Upper lobe of left lung (tissue), 4 donors: Measurements from ENCODE around the gene CD44.
A peak's percentile ranks its signal among the peaks of the same experiment; 100 is the strongest.

Source experiments
- CTCF ChIP-seq, 6 experiments: fragments of 450-650 bp in 4 of 6; fragments of 200-600 bp in 2 of 6; sonication (generic) in 2 of 6; IDR thresholded peaks; one replicate each; pipeline ENCODE4 v1.5.1; 2016 to 2019; ENCODE audit warnings: antibody characterized with exemption in 6 of 6
- EP300 ChIP-seq, 4 donors: sonication (generic); formaldehyde crosslinking; IDR thresholded peaks; one replicate each; pipeline ENCODE4 v1.5.1; 2017; ENCODE audit warnings: antibody characterized with exemption in 4 of 4, control low read depth in 2 of 4
- POLR2A ChIP-seq, 4 donors: fragments of 450-650 bp; IDR thresholded peaks; one replicate each; pipeline ENCODE4 v1.5.1; 2016 to 2017; ENCODE audit warnings: antibody characterized with exemption in 4 of 4, mild to moderate bottlenecking in 2 of 4
- POLR2AphosphoS5 ChIP-seq, 2 donors: sonication (generic); formaldehyde crosslinking; IDR thresholded peaks; one replicate each; pipeline ENCODE4 v1.5.1; 2017; ENCODE audit warnings: antibody characterized with exemption in 2 of 2

GRCh38 chr11:35141571-35141971 is 2.6 kb downstream of the CD44 start:
- TF ChIP-seq POLR2AphosphoS5 (IDR thresholded peaks at IDR 0.05) (peak; percentile 9 to 35), CTCF (IDR thresholded peaks at IDR 0.05) (no peak), POLR2A (IDR thresholded peaks at IDR 0.05) (peak in 1 of 4 donors; percentile 68), EP300 (IDR thresholded peaks at IDR 0.05) (no peak)
